SK-N-SH treated with all-trans-retinoic acid at 6 μM for 48 hours (cell line): ENCODE results near the gene RNPS1.

Source experiments
- ATAC-seq: fragments of 200-7000 bp; cut with Tn5 transposase; 3 replicates; pipeline ENCODE4 v1.9.1; 2020; ENCODE audit warnings: mild to moderate bottlenecking, moderate library complexity
- ARNTL ChIP-seq: fragments of 450-650 bp; formaldehyde crosslinking; IDR thresholded peaks from 2 replicates; pipeline ENCODE4 v1.5.0; 2020; ENCODE audit warnings: low read depth, mild to moderate bottlenecking, moderate library complexity, borderline replicate concordance
- BACH2 ChIP-seq: fragments of 250-450 bp; sonication (Bioruptor Pico); IDR thresholded peaks from 2 replicates; pipeline ENCODE4 v1.9.0; 2021; ENCODE audit warnings: mild to moderate bottlenecking, borderline replicate concordance
- CREB5 ChIP-seq: fragments of 250-450 bp; sonication (Bioruptor Pico); IDR thresholded peaks from 2 replicates; pipeline ENCODE4 v1.5.1; 2020; ENCODE audit warnings: low read depth, mild to moderate bottlenecking, moderate library complexity
- CSDC2 ChIP-seq: fragments of 250-450 bp; sonication (Bioruptor Pico); IDR thresholded peaks from 2 replicates; pipeline ENCODE4 v1.5.0; 2020; ENCODE audit warnings: mild to moderate bottlenecking, moderate library complexity
- CSRNP3 ChIP-seq: fragments of 250-450 bp; sonication (Bioruptor Pico); IDR thresholded peaks from 2 replicates; pipeline ENCODE4 v1.5.1; 2021; ENCODE audit warnings: mild to moderate bottlenecking, moderate library complexity
- ESRRG ChIP-seq: fragments of 250-450 bp; sonication (Bioruptor Pico); IDR thresholded peaks from 2 replicates; pipeline ENCODE4 v1.6.1; 2021; ENCODE audit warnings: mild to moderate bottlenecking
- GLIS3 ChIP-seq: fragments of 250-450 bp; sonication (Bioruptor Pico); IDR thresholded peaks from 2 replicates; pipeline ENCODE4 v1.5.0; 2020; ENCODE audit warnings: mild to moderate bottlenecking, moderate library complexity
- ISL1 ChIP-seq: fragments of 250-450 bp; sonication (Bioruptor Pico); IDR thresholded peaks from 2 replicates; pipeline ENCODE4 v2.1.2; 2022; ENCODE audit warnings: mild to moderate bottlenecking, moderate library complexity
- OSR1 ChIP-seq: fragments of 250-450 bp; sonication (Bioruptor Pico); IDR thresholded peaks from 2 replicates; pipeline ENCODE4 v1.8.0; 2022; ENCODE audit warnings: moderate library complexity, mild to moderate bottlenecking, inconsistent platforms
- PATZ1 ChIP-seq: fragments of 250-450 bp; sonication (Bioruptor Pico); IDR thresholded peaks from 2 replicates; pipeline ENCODE4 v1.8.0; 2020; ENCODE audit warnings: mild to moderate bottlenecking, moderate library complexity, borderline replicate concordance
- POU6F1 ChIP-seq: fragments of 250-450 bp; sonication (Bioruptor Pico); IDR thresholded peaks from 2 replicates; pipeline ENCODE4 v1.8.0; 2021; ENCODE audit warnings: low read depth, mild to moderate bottlenecking, moderate library complexity, borderline replicate concordance
- RARB ChIP-seq: fragments of 250-450 bp; sonication (Bioruptor Pico); IDR thresholded peaks from 2 replicates; pipeline ENCODE4 v1.8.0; 2021; ENCODE audit warnings: mild to moderate bottlenecking, moderate library complexity
- TCF4 ChIP-seq: fragments of 250-450 bp; sonication (Bioruptor Pico); IDR thresholded peaks from 2 replicates; pipeline ENCODE4 v1.8.0; 2021; ENCODE audit warnings: mild to moderate bottlenecking, moderate library complexity, borderline replicate concordance
- TOX ChIP-seq: fragments of 250-450 bp; sonication (Bioruptor Pico); IDR thresholded peaks from 2 replicates; pipeline ENCODE4 v1.8.0; 2021; ENCODE audit warnings: mild to moderate bottlenecking, moderate library complexity, borderline replicate concordance
- ZC3H10 ChIP-seq: fragments of 250-450 bp; sonication (Bioruptor Pico); IDR thresholded peaks from 2 replicates; pipeline ENCODE4 v1.5.1; 2021; ENCODE audit warnings: mild to moderate bottlenecking, moderate library complexity
- ZFP3 ChIP-seq: fragments of 250-450 bp; sonication (Bioruptor Pico); IDR thresholded peaks from 2 replicates; pipeline ENCODE4 v1.5.0; 2020; ENCODE audit warnings: mild to moderate bottlenecking, moderate library complexity
- ZFP30 ChIP-seq: fragments of 450-650 bp; formaldehyde crosslinking; IDR thresholded peaks from 2 replicates; pipeline ENCODE4 v1.5.0; 2022; ENCODE audit warnings: mild to moderate bottlenecking, moderate library complexity
- ZNF565 ChIP-seq: fragments of 450-650 bp; formaldehyde crosslinking; conservative IDR thresholded peaks from 2 replicates; pipeline ENCODE4 v1.5.0; 2020; ENCODE audit warnings: low read depth, mild to moderate bottlenecking, moderate library complexity
- ZNF70 ChIP-seq: fragments of 450-650 bp; formaldehyde crosslinking; IDR thresholded peaks from 2 replicates; pipeline ENCODE4 v1.5.0; 2020; ENCODE audit warnings: mild to moderate bottlenecking, moderate library complexity
- ZNF8 ChIP-seq: fragments of 450-650 bp; formaldehyde crosslinking; IDR thresholded peaks from 2 replicates; pipeline ENCODE4 v1.5.0; 2020; ENCODE audit warnings: mild to moderate bottlenecking, moderate library complexity

Gene RNPS1

GRCh38 chr16:2212362-2213324, 55.3 kb downstream of the RNPS1 start:
- TF ChIP-seq CSRNP3 (CRISPR knock-in tag) (no peak), CREB5 (CRISPR knock-in tag) (no peak), TCF4 (no peak), OSR1 (no peak), RARB (no peak), ESRRG (CRISPR knock-in tag) (no peak), ZC3H10 (no peak), ZFP30 (CRISPR knock-in tag) (no peak), ZNF70 (CRISPR knock-in tag) (no peak), ZFP3 (no peak), CSDC2 (CRISPR knock-in tag) (no peak), POU6F1 (CRISPR knock-in tag) (no peak), GLIS3 (CRISPR knock-in tag) (no peak), TOX (CRISPR knock-in tag) (no peak), BACH2 (CRISPR knock-in tag) (no peak), PATZ1 (CRISPR knock-in tag) (no peak), ARNTL (CRISPR knock-in tag) (no peak), ZNF565 (no peak), ISL1 (CRISPR knock-in tag) (no peak), ZNF8 (CRISPR knock-in tag) (no peak)
- ATAC-seq: no peak

GRCh38 chr16:2211923-2212347, 56.0 kb downstream of the RNPS1 start:
- TF ChIP-seq ZFP3: no peak
- TF ChIP-seq ESRRG (CRISPR knock-in tag): no peak
- no peak for TF ChIP-seq POU6F1 (CRISPR knock-in tag)
- TF ChIP-seq CSRNP3 (CRISPR knock-in tag): no peak
- no peak for TF ChIP-seq ZNF70 (CRISPR knock-in tag)
- no peak for ATAC-seq
